AG04449 (cell line): Measurements from ENCODE around the gene TEX51.

Source experiments
- CTCF ChIA-PET: fragments of 350-600 bp; formaldehyde crosslinking; extraction: SDS; loops from one replicate; lab custom pipeline; 2021; ENCODE audit warnings: antibody characterized with exemption; lab: Yijun Ruan, JAX
- POLR2A ChIA-PET: fragments of 400-600, 350-600 bp; formaldehyde crosslinking; extraction: SDS; loops from one replicate; lab custom pipeline; 2020; ENCODE audit warnings: antibody characterized with exemption, inconsistent platforms; lab: Yijun Ruan, JAX
- DNase-seq: peaks from one replicate; pipeline ENCODE4 v3.0.0-alpha.2; 2010; ENCODE audit warnings: low read depth, low spot score
- H3K4me3 ChIP-seq: 2 replicates; pipeline ENCODE4 v1.5.1; 2011; ENCODE audit warnings: low read depth, mild to moderate bottlenecking, control low read depth, low read length
- TF ChIP-seq, protein P1 (sequence below): IDR thresholded peaks from one replicate; pipeline ENCODE4 v1.5.1; 2011; ENCODE audit warnings: mild to moderate bottlenecking, moderate library complexity, low read length, control low read depth, inconsistent platforms; ENCODE audit not compliant: insufficient read depth; ENCODE audit errors: missing control alignments

Gene TEX51

DNA sequence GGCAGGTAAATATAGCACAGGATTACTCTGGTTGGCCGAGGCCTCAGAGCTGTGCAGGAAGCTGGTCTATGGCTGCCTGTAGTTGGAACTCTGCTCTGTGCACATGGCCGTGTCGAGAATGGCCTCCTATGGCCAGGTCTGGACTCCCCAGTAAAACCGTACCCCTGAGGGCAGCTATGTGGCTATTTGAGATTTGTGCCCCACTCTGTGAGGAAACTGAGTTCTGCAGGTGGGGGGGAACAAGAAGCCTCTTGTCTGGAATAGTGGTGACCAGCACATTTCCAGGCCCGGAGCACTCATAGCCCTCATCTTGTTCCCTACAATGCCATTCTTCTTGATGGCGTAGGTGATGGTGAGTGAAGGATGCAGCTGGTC lies 15.0 kb upstream of the TEX51 start:
- ChIA-PET POLR2A (no interaction called here), CTCF (no interaction called here)
- no peak overlapping the region for H3K4me3 ChIP-seq
- TF ChIP-seq, protein P1, sequence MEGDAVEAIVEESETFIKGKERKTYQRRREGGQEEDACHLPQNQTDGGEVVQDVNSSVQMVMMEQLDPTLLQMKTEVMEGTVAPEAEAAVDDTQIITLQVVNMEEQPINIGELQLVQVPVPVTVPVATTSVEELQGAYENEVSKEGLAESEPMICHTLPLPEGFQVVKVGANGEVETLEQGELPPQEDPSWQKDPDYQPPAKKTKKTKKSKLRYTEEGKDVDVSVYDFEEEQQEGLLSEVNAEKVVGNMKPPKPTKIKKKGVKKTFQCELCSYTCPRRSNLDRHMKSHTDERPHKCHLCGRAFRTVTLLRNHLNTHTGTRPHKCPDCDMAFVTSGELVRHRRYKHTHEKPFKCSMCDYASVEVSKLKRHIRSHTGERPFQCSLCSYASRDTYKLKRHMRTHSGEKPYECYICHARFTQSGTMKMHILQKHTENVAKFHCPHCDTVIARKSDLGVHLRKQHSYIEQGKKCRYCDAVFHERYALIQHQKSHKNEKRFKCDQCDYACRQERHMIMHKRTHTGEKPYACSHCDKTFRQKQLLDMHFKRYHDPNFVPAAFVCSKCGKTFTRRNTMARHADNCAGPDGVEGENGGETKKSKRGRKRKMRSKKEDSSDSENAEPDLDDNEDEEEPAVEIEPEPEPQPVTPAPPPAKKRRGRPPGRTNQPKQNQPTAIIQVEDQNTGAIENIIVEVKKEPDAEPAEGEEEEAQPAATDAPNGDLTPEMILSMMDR, result no peak
- DNase-seq, result no peak

DNA sequence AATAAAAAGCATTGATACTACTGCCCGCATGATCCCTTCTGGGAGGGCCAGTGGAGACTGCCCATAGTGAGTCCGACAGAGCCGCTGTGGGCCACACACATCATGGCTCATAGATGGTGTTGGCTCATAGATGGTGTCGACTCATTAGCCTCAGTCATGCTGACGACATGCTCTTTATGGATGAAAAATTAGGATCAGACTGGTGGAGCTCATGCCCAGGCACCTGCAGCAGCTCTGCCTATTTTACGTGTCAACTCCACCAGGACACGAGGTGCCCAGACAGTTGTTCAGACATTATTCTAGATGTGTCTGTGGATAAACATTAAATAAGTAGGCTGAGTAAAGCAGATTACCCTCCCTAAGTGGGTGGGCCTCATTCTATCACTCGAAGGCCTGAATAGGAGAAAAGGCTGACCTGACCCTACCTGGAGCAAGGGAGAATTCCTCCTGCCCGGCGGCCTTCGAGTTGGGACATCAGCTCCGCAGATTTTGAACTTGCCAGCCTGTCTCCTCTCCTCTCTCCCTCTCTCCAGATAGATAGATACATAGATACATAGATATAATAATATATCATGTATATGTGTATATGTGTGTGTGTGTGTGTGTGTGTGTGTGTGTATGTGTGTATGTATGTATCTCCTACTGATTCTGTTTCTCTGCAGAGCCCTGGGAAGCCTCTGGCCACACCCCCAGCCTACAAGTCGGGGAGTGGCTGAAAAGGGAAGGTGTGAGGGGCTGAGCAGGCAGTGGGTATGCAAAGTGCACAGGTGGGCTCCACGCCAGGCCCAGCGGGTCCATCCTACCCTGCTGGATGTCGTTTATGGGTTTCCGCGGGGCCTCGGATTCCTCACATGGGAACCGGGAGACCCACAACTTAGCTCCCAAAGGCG lies 13.6 kb upstream of the TEX51 start:
- H3K4me3 ChIP-seq, result no peak overlapping the region
- POLR2A ChIA-PET, result no interaction called here
- no peak for DNase-seq
- CTCF ChIA-PET, result no interaction called here
- TF ChIP-seq, protein P1, result no peak

DNA sequence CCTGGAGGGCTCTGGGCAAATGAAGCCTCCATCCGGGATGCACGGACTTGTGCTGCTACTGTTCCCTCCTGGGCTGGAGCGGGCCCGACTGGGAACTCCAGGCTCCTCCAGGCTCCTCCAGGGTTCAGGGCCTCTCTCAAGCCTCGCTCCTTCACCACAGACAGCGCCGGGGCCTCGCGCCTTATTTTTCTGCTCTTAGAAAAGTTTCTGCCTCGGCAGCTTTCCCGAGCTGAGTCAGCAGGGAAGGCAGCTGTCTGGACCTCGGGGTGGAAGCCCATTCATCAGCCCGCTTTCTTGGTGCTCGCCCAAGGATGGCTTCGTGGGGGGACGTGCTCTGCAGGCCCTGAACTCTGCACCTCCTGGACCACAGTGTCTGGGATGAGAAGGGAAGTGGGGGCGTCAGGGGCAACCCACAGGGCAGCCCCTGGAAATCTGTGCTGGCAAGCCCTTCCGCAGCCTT lies 12.9 kb upstream of the TEX51 start:
- ChIA-PET CTCF (no interaction called here), POLR2A (no interaction called here)
- no peak overlapping the region for H3K4me3 ChIP-seq
- DNase-seq, result no peak
- TF ChIP-seq, protein P1, result no peak

DNA sequence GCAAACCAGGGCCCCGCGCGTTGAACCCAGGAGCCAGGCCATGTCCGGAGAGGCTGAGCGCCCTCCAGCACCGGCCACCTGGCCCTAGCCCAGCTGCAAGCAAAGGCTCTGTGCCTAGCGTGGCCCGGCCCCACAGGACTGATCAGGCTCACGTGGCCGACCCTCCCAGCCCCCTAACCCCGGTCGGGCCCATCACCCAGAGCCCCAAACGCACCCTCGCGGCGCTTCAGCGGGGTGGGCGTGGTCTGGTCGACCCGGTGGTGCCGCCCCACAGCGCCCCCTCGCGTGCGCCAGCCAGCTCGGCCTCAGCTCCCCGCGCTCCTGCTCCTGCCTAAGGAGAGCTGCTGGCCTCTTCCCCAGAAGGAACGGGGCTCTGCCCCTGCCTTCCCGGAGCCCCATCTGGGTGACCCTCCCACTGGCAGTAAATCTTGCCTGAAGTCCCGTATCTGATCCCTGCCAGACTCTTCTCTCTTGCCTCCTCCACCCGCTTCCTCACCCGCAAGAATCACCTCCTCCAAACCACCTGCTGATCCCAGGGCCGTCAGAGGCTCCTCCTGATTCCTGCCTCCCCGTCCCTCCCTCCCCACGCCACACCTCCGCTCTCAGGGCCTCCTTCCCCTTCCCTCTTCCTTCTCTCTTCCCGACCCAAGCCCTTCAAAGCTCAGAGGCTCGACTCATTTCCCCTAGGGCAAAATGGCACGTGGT lies 12.3 kb upstream of the TEX51 start:
- DNase-seq, result no peak
- TF ChIP-seq, protein P1, result peak; percentile 68
- peak overlapping the region; percentile 18; the same call in 1 of the 2 replicates for H3K4me3 ChIP-seq
- CTCF ChIA-PET, result interaction anchor here (1.1 kb wide), 1 partner anchor 10 kb away, joined by 3 read pairs; no protein-coding TSS in a partner anchor
- POLR2A ChIA-PET, result no interaction called here

DNA sequence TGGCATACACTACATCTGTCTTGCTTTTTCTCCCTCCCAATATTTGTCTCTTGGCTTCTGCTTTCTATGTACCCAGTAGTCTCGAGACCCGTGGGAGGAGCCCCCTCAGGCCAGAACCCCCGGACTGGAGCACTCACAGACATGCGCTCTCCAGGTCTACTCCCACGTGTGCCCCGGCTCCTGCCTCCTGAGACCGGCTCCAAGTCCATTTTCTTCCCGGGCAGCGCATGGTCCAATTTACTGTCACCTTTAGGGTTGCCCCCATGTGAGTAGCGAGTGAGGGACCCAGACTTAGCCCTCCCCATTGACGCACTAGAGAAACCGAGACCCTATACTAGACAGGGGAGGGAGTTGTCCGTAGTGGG lies 11.8 kb upstream of the TEX51 start:
- CTCF ChIA-PET, result interaction anchor here (1.1 kb wide), 1 partner anchor 11 kb away, joined by 3 read pairs; no protein-coding TSS in a partner anchor

More for the DNA sequence above, 11.8 kb upstream of the TEX51 start:
- no peak overlapping the region for H3K4me3 ChIP-seq
- TF ChIP-seq, protein P1, result no peak
- POLR2A ChIA-PET, result no interaction called here
- no peak for DNase-seq
